ACC112 (cell line): ENCODE measurements around the gene C5AR1.
"Not testable (repeated sequence)": the region's sequence is repeated elsewhere in the genome, so short reads cannot be mapped to it uniquely, and the experiment has no call there.

Experiments
- H2AFZ ChIP-seq: fragments of 200-600 bp; sonication (generic); one replicate; pipeline ENCODE4 v1.6.0; 2017; ENCODE audit warnings: antibody characterized with exemption, low read length; ENCODE audit not compliant: unreplicated experiment
- H3K27ac ChIP-seq: fragments of 200-600 bp; sonication (generic); 2 replicates; pipeline ENCODE4 v1.5.1; 2014; ENCODE audit warnings: low read depth, mild to moderate bottlenecking, antibody characterized with exemption, low read length, moderate library complexity
- H3K27me3 ChIP-seq: fragments of 200-600 bp; sonication (generic); 2 replicates; pipeline ENCODE4 v1.6.1; 2014; ENCODE audit warnings: mild to moderate bottlenecking, antibody characterized with exemption, low read length, moderate library complexity, mixed read lengths; ENCODE audit not compliant: insufficient read depth
- H3K36me3 ChIP-seq: fragments of 200-600 bp; sonication (generic); 2 replicates; pipeline ENCODE4 v1.6.1; 2016; ENCODE audit warnings: mild to moderate bottlenecking, antibody characterized with exemption, low read length, moderate library complexity, mixed read lengths; ENCODE audit not compliant: insufficient read depth
- H3K4me1 ChIP-seq: fragments of 200-600 bp; sonication (generic); one replicate; pipeline ENCODE4 v1.6.1; 2016; ENCODE audit warnings: low read length, mixed read lengths; ENCODE audit not compliant: insufficient read depth, unreplicated experiment, control insufficient read depth
- H3K4me3 ChIP-seq: fragments of 200-600 bp; sonication (generic); 2 replicates; pipeline ENCODE4 v1.5.1; 2014; ENCODE audit warnings: mild to moderate bottlenecking, low read depth, low read length
- H3K79me2 ChIP-seq: fragments of 200-600 bp; sonication (generic); one replicate; pipeline ENCODE4 v1.6.0; 2016; ENCODE audit warnings: low read length; ENCODE audit not compliant: control insufficient read depth, unreplicated experiment, insufficient read depth

Gene C5AR1

GRCh38 chr19:47284324-47284899, 25.2 kb upstream of the C5AR1 start:
- Histone ChIP-seq H3K27me3 (no peaks in the 10 kb centered on the region), H3K36me3 (no peaks in the 10 kb centered on the region), H3K4me1 (peaks cover 6% of the 10 kb centered on the region), H3K4me3 (no peak overlapping the region), H3K79me2 (no peaks in the 10 kb centered on the region), H3K27ac (no peak overlapping the region), H2AFZ (no peak overlapping the region)

GRCh38 chr19:47296036-47296435, 13.6 kb upstream of the C5AR1 start:
- H3K27me3 ChIP-seq: no peaks in the 10 kb centered on the region
- H3K27ac ChIP-seq: no peak overlapping the region
- H3K79me2 ChIP-seq: no peaks in the 10 kb centered on the region
- no peaks in the 10 kb centered on the region for H3K36me3 ChIP-seq
- H2AFZ ChIP-seq: no peak overlapping the region
- no peak overlapping the region for H3K4me3 ChIP-seq
- H3K4me1 ChIP-seq: no peaks in the 10 kb centered on the region

GRCh38 chr19:47300867-47301266, 8.8 kb upstream of the C5AR1 start:
- H3K27ac ChIP-seq, H3K4me3 ChIP-seq, H3K79me2 ChIP-seq, H3K27me3 ChIP-seq, H2AFZ ChIP-seq, H3K4me1 ChIP-seq, H3K36me3 ChIP-seq: not testable (repeated sequence)

- Histone ChIP-seq H3K4me3 (no peak overlapping the region), H3K79me2 (no peaks in the 10 kb centered on the region), H3K27ac (no peak overlapping the region), H2AFZ (no peak overlapping the region), H3K27me3 (no peaks in the 10 kb centered on the region), H3K4me1 (peaks cover 3% of the 10 kb centered on the region), H3K36me3 (no peaks in the 10 kb centered on the region)
These were observed 7.4 kb upstream of the C5AR1 start for GRCh38 chr19:47302249-47302648.

GRCh38 chr19:47303966-47304365, 5.7 kb upstream of the C5AR1 start:
- H3K4me1 ChIP-seq: peaks cover 5% of the 10 kb centered on the region
- no peak overlapping the region for H2AFZ ChIP-seq
- no peaks in the 10 kb centered on the region for H3K27me3 ChIP-seq
- no peaks in the 10 kb centered on the region for H3K79me2 ChIP-seq
- H3K27ac ChIP-seq: no peak overlapping the region
- no peaks in the 10 kb centered on the region for H3K36me3 ChIP-seq
- no peak overlapping the region for H3K4me3 ChIP-seq

- Histone ChIP-seq H3K4me3 (peak overlapping the region; percentile 59; the same call in 1 of the 2 replicates), H3K79me2 (no peaks in the 10 kb centered on the region), H3K36me3 (no peaks in the 10 kb centered on the region), H3K27ac (peak overlapping the region; percentile 63; the same call in 1 of the 2 replicates), H3K27me3 (no peaks in the 10 kb centered on the region), H3K4me1 (peaks cover 15% of the 10 kb centered on the region), H2AFZ (no peak overlapping the region)
These were observed 4.3 kb upstream of the C5AR1 start for GRCh38 chr19:47305309-47305751.

- H3K79me2 ChIP-seq: no peaks in the 10 kb centered on the region
- H3K4me3 ChIP-seq: no peak overlapping the region
- no peaks in the 10 kb centered on the region for H3K27me3 ChIP-seq
- peak overlapping the region; percentile 63 for H3K27ac ChIP-seq
- no peaks in the 10 kb centered on the region for H3K36me3 ChIP-seq
- H2AFZ ChIP-seq: no peak overlapping the region
- H3K4me1 ChIP-seq: peaks cover 15% of the 10 kb centered on the region
These were observed 3.4 kb upstream of the C5AR1 start for GRCh38 chr19:47306303-47306702.

GRCh38 chr19:47309038-47309437, 623 bp upstream of the C5AR1 start:
- peaks cover 15% of the 10 kb centered on the region for H3K4me1 ChIP-seq
- no peaks in the 10 kb centered on the region for H3K36me3 ChIP-seq
- H3K4me3 ChIP-seq: no peak overlapping the region
- no peaks in the 10 kb centered on the region for H3K79me2 ChIP-seq
- no peaks in the 10 kb centered on the region for H3K27me3 ChIP-seq
- no peak overlapping the region for H2AFZ ChIP-seq
- peak overlapping the region; percentile 42; the same call in 1 of the 2 replicates for H3K27ac ChIP-seq

- Histone ChIP-seq H3K27me3 (no peaks in the 10 kb centered on the region), H3K27ac (no peak overlapping the region), H2AFZ (no peak overlapping the region), H3K36me3 (no peaks in the 10 kb centered on the region), H3K4me3 (no peak overlapping the region), H3K79me2 (no peaks in the 10 kb centered on the region), H3K4me1 (peaks cover 19% of the 10 kb centered on the region)
These were observed 662 bp downstream of the C5AR1 start for GRCh38 chr19:47310323-47310722.

GRCh38 chr19:47310819-47311218, 1.2 kb downstream of the C5AR1 start:
- Histone ChIP-seq H3K4me3 (no peak overlapping the region), H3K27ac (no peak overlapping the region), H3K27me3 (no peaks in the 10 kb centered on the region), H3K79me2 (no peaks in the 10 kb centered on the region), H2AFZ (no peak overlapping the region), H3K36me3 (no peaks in the 10 kb centered on the region), H3K4me1 (peaks cover 22% of the 10 kb centered on the region)

- Histone ChIP-seq H3K36me3 (no peaks in the 10 kb centered on the region), H3K79me2 (no peaks in the 10 kb centered on the region), H3K27me3 (no peaks in the 10 kb centered on the region), H3K27ac (no peak overlapping the region), H2AFZ (no peak overlapping the region), H3K4me3 (no peak overlapping the region), H3K4me1 (peaks cover 22% of the 10 kb centered on the region)
These were observed 2.8 kb downstream of the C5AR1 start for GRCh38 chr19:47312366-47313006.
